T-helper 2 cell (primary cell): ENCODE results near the gene SMC1B.

Experiments used
- DNase-seq, 5 experiments: peaks; one replicate each; pipeline versions ENCODE4 v3.0.0 to v3.0.0-alpha.2; 2012 to 2022

Gene SMC1B

DNA sequence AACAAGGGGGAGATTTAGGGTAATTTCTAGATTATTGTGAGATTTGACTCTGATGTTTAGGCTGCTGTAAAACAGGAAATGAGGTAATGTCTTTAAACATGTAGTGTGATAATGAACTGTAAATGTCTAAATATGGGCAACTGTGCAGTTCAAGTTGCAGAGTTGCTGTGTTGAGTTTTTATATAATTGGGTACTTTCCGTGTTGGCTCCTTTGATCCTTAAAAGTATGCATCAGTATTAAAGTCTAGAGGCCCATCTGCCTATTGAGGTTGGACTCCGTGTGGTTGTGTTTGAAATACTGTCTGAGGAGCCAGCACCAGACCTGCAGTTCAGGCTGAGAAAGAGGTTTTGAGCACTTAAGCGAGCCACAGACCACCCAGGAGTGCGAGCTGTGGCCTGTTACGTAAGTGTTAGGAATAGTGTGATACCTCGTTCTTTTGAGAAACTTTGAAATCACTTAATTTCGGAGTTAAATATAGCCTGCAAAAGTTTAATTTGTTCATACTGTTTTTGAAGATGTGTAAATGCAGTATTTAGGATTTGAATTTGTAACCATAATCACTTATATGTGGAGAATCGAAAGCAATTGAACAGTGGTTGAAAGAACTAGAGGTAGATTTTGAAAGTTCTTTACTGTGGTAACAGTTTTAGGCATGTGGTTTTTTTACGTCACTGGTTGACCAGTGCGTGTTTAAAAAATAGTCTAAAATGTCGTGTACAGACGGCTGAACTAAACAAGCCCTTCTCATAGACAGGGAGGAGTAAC lies 94.7 kb downstream of the SMC1B start:
- peak in 3 of 5 experiments; percentile 46 to 86 (median 81) for DNase-seq

DNA sequence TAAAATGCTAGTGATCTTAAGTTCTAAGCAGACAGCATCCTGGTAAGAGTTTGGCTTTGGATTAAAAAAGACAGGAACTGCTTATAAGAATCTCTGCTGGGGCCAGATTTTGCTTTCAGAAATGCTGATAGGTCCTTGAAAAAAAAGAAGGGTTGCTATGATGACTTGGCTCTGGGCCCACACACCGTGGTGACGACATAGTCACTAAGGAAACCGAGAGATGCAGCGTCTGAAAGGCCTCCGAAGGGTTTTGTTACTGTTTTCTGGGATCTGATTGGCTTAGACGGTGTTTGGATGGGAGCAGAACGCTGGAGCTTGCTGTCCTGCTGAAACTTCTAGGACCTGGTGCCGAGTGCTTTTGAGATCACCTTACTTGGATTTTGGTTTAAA lies 95.2 kb downstream of the SMC1B start:
- peak; percentile 55 to 97 (median 84) for DNase-seq

DNA sequence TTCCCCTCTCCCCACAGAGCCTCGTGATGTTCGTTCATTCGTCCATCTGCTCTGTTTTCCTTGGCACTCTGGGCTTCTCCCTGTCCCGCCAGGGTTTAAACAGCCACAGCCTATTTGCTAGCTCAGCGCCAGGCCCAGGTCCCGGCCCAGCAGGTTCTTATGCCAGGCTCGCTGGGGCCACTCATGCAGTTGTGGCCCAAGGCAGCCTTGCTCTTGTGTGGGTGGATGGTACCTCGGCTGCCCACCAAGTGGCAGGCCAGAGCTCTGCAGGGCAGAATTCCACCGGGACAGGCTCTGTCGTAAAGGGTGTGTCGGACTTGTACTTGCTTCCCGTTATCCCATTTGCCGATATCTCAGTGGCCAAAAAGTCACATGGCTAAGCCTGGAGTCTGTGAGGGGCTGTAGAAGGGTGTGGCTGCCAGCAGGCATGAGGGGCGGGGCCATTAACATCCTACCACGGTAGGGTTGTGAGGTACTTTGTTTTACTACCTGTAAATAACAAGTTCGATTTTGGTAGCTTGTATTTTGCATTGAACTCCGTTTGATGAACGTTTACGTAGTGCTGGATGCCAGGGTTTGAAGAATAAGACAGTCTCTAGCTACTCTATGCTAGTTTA lies 95.7 kb downstream of the SMC1B start:
- peak in 1 of 5 experiments; percentile 34 for DNase-seq

DNA sequence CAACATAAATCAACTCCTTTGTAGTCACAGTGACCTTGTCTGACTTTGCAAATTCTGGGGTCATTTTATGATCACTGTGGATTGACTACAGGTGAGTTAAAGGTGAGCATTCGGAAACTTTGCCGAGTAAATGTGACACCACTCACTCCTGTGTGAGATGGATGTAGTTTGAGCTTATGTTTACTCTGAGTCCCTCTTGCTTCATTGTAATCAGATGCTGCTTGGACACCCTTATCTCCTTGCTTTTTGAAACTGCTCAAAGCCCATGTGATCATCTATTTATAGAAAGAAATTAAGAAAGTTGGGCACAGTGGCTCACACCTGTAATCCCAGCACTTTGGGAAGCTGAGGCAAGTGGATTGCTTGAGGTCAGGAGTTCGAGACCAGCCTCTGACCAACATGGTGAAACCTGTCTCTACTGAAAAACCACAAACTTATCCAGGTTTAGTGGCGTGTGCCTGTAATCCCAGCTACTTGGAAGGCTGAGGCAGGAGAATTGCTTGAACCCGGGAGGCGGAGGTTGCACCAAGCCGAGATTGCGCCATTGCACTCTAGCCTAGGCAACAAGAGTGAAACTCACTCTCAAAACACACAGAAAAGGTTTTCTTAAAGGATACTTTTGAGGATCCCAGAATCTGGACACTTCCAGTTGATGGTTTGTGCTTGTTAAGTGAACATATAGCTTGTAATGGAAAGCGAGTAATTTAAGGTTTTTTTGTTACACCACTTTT lies 96.4 kb downstream of the SMC1B start:
- DNase-seq: no peak

DNA sequence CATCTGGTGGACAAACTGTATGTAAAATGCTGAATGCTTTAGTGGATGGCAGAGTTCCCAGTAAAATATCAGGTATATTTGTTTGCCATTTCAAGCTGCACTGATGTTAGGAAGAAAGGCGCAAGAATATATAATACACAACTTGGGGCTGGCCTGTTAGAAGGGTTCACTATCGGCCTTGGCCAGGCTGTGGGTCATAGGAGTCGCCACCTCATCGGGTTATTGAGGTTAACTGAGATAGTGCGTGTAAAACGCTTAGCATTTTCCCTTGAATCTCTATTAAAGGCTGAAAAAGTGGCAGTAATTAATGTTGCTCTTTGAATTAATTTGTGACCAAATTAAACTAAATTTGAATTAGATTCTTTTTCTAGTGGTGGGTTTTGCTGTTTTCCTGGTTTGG lies 98.6 kb downstream of the SMC1B start:
- DNase-seq: no peak

DNA sequence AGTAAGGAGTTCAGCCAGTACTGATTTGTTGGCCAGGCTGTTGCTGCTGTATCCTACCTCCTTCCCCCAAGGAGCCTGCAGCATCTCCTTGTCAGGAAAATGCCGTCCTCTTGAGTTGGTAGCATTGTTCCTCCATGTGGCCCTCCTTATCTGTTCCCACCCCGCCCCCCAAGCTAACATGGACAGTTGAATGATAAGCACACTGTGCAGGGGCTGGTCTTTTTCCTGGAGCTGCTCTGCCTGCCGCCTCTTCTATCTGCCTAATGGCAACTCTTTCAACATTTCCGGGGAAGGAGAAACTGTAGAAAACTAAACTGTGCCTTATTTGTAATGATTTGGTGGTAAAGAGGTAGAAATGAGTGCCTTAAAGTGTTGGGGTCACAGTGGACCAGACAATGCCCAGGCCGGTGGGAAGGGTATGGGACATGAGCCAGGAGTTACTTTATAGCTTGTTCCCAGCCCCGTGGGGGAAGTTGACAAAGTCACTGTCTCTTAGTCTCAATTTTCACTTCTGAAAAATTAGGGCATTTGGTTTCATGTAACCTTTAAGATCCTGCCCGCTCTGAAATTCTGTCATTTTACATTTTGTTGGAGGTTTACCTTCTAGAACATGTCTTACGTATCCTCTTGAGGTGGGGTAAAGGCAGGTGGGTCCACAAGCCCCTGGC lies 99.2 kb downstream of the SMC1B start:
- no peak for DNase-seq

DNA sequence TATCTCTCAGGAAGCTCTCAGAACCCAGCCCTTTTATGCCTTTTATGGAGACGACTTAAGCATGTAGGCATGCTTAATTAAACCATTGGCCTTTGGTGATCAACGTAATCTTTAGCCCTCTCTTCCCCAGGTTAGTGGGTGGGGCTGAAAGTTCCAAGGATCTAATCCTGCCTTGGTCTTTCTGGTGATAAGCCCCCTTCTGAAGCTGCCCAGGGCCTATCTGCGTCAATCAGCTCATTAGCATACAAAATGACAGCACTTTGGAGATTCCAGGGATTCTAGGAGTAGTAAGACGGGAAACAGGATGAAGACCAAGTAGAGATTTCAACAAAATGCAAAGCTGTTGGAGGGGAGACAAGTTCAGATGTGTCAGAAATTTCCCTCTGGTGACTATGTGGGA lies 100.5 kb downstream of the SMC1B start:
- no peak for DNase-seq

DNA sequence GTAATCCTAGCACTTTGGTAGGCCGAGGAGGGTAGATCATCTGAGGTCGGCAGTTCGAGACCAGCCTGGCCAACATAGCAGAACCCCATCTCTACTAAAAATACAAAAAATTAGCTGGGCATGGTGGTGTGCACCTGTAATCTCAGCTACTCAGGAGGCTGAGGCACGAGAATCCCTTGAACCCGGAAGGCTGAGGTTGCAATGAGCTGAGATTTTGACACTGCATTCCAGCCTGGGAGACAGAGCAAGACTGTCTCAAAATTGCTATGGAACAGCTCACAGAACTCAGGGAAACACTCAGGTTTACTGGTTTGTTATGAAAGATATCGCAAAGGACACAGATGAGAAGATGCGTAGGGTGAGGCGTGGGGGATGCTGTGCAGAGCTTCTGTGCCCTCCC lies 101.0 kb downstream of the SMC1B start:
- no peak for DNase-seq

DNA sequence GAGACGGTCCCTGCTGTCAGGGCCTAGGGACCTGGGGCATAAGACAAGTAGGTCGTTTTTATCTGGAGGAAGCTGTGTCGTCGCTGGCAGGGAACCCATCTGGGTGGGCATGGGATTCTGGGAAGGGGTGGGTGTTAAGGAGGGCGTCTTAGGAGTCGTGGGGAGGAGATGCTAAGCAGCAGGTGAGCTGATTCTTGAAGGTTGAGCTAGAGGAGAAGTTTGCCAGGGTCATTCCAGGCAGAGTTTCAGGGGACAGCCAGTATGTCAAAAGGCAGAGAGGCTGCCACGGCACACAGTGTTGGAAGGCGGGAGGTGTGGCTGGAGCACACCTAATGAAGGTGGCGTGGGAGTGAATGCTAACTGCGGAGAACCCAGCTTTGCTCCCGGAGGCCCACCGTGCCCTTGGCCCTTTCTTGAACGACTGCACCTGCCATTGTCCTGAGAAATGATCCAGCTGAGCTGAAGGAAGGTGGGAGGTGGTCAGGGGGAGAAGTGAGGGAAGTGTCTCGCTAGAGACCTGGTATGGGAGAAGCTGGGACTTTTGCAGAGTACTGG lies 102.3 kb downstream of the SMC1B start:
- no peak for DNase-seq

DNA sequence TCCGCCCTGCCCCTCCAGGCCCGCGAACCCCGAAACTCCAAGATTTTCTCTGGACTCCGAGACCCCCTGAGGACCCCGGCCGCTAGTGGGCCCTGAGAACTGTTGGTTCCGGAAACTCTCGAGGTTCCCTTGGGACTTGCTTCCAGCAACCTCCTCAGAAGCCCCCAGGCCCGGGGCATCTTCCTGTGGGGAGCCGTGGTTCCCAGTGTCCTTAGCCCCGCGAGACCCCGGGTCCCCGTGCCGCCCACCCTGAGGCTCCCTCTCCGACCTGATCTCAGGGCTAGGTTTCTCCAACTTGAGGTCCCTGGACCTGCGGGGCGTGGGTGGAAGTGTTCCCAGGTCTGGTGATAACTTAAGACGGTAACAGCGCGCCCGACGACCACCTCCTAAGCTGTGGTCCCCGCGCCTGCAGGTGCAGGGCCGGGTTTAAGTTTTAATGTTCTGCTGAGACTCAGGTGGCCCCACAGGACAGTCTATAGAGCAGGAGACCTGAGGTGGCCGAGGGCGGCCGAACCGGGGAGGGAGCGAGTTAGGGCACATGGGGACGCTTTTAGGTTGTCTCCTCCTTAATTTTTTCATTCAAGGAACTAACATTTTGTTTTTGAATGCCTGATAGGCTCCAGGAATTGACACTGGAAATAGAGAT lies 102.9 kb downstream of the SMC1B start:
- DNase-seq: peak in 1 of 5 experiments; percentile 14

DNA sequence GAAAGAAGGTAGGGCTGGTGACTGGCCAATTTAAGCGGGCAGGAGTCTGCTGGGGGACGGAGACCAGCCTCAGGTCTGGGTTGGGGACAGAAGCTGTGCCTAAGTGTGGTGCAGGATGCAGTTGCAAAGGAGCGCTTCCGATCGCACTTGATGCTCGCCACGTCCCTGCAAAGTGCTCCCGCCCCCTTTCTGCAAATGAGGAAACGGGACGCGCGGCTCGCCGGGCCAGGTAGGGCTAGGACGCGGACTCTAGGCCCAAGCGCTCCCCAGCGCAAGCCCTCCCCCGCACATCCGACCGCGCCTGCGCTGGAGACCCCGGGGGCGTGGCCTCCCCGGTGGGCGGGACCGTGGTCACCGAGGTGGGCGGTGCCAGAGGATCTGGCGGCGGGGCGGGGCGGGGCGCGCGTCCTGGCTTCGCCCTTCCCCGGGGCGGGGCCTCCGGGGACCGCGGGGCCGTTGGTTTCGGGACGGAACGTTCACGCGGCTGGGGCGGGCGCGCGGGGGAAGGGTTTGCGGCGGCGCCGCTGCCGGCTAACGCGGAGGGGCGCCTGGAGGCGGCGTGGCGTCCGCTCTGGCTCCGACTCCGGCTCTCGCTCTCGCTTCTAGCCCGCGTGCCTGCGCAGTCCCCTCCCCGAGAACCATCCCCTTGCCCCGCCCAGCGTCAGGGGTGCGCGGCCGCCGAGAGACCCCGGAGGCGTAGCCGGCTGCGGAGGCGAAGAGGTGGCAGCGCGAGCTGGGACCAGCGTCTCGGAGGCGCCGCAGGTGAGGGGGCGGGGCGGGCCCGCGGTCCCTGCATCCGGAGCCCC lies 103.8 kb downstream of the SMC1B start, which contains the start of gene FAM118A:
FAM118A (plus strand) TSS at position 513 of the 806 bp plus-strand sequence. CDS start 12,446 bp downstream, outside the sequence.
- DNase-seq: peak; percentile 90 to 98 (median 94)

DNA sequence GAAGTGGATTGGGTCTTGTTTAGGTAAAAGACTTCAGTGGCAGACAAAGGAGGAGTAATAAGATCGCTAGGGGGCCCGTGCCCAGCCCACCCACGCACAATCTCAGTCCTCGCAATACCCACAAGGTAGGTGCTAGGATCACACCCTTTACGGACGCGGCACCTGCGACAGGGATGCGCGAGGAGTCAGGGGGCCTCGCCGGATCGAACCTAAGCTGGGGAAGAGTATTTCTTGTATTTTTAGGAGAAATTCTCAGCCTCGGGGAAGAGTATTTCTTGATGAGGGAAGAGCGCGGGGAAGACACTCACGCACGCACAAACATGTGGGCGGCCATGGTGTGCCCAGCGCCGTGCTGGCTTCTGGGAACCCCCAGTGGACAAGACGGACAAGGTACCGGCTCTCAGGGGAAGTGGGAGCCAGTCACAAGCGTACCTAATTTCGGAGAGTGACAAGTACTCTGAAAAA lies 104.4 kb downstream of the SMC1B start:
- peak in 1 of 5 experiments; percentile 29 for DNase-seq

DNA sequence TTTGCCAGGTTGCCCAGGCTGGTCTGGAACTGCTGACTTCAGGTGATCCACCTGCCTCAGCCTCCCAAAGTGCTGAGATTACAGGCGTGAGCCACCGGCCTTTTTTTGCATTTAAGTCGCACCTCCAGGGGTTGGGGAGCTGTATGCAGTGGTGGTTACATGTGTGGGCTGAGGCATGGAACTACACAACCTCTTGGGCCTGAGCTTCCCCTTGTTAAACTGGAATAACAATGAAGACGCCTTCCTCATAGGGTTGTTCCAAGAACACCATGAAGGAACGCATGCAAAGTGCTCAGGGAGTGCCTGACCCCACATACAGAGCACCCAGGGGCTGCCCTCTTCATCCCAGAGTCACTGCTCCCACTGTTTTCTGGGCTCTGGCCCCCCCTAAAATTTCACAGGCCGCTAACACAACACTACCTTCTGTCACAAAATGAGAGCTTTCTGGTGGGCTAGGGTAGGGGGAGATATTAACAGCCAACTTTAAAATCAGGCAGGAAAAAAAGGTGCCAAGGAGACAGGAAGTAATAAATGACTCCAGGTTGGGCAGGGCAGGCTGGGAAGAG lies 104.9 kb downstream of the SMC1B start:
- DNase-seq: no peak

DNA sequence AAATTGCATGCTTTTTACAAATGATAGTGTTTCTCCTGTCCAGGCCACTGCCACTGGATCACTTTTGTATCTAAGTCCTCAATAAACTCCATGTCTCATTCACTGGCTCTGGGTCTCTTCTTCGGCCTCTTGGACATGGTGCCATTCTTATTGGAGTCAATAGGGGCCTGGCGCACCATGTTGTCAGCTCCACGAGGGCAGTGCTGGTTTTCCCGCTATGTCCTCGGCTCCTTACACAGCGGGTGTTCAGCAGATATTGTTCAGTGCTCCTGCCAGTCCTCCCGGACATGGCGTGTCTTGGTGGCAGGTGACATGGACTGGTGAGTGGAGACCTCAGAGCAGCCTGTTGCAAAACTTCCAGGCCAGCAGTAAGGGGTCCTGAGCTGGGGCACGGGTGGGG lies 107.3 kb downstream of the SMC1B start:
- DNase-seq: no peak

DNA sequence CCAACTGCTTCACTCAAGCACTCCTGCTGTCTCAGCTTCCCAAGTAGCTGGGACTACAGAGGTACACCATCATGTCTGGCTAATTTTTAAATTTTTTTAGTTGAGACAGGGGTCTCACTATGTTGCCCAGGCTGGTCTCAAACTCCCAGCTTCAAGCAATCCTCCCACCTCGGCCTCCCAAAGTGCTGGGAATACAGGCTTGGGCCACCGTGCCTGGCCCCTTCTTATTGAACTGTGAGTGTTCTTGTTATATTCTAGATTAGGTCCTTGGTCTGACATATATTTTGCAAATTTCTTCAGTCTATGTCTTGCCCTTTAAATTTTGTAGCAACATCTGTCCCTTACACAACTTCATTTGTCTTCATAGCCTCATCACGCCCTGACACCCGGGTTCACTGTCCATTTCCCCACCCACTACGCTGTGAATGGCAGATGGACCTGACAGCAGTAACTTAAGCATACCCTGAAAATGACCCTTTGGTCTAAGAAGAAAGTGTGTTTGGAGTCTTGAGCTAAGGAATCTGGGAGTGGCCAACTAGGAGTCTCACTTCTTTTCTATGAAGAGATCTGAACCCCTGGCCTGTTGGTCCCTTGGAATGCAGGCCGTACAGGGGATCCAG lies 107.8 kb downstream of the SMC1B start:
- DNase-seq: no peak

DNA sequence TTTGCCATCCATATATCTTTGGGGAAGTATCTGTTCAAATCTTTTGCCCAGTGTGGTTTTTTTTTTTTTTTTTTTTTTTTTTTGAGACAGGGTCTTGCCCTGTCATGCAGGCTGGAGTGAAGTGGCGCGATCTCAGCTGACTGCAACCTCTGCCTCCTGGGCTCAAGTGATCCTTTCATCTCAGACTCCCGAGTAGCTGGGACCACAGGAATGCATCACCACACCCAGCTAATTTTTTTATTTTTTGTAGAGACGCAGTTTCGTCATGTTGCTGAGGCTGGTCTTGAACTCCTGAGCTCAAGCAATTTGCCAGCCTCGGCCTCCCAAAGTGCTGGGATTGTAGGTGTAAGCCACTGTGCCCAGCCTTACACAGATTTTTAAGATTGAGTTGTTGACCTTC lies 108.4 kb downstream of the SMC1B start:
- DNase-seq: no peak

DNA sequence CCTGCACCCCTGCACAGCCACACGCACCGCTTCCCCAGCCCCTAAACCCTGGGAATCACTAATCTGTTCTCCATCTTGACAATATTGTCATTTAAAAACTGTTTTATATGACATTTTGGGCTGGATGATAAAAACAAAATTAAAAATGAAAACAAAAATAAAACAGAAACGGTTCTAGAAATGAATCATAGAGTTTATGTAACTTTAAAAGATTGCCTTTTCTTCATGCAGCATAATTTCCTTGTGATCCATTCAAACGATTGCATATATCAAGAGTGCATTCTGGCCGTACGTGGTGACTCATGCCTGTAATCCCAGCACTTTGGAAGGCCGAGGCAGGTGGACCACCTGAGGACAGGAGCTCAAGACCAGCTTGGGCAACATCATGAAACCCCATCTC lies 110.2 kb downstream of the SMC1B start:
- DNase-seq: no peak

DNA sequence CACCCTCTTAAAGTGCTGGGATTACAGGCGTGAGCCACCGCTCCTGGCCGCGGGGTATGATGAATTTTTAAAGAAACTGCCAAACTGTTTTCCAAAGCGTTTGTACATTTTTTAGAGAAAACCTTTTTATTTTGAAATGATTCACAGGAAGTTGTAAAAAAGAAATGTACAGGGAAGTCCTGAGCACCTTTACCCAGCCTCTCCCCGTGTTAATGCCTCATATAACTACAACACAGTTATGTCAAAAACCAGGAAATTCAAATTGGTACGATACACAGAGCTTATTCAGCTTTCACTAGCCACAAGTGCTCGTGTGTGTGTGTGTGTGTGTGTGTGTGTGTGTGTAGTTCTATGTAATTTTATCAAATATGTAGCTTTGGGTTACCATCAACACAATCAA lies 110.6 kb downstream of the SMC1B start:
- DNase-seq: peak in 1 of 5 experiments; percentile 69

DNA sequence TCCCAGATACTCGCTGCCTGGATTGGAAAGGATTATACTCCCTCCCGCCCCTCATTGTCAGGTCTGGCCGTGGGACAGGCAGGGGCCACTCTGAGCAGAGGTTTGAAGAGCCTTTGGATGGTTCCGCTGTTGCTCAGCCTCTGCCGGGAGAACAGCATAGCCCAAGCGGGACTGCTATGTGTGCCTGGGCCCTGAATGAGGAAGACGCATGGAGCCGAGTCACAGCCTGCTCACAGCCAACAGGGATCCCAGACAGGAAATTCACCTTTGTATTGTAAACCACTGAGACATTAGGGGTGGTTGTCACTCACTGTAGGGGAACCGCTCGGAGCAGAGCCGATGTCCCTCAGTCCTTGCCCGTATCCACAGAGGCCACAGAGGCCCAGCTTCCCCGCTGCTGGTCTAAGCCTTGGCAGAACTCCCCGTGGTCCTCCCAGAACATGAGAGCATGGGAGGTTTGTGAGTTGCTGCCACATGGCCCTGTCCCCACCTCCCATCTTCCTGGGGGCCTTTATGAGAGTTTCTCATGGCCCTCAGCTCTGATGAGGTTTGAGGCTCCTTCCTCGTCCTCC lies 114.4 kb downstream of the SMC1B start:
- DNase-seq: no peak
